Measurements from ENCODE around the gene CALHM2. TPM values are rescaled to one million over a fixed set of nuclear protein-coding genes. Genes with fewer than 3 reads are reported as not detected.

CALHM2 gene
- total and polyA plus RNA-seq, 4 donors, result 6.2 to 13.5 (median 10.2) TPM

GRCh38 chr10:103397191-103397825 is 54.9 kb downstream of the CALHM2 start:
- H3K4me1 ChIP-seq (ENCODE audit: control insufficient read depth, insufficient read depth, low read length), result peaks cover 18% of the 10 kb centered on the region
- H3K27me3 ChIP-seq (ENCODE audit: control insufficient read depth, insufficient read depth, low read length), result no peaks in the 10 kb centered on the region
- H3K4me3 ChIP-seq (ENCODE audit: low read depth, low read length), result peak overlapping the region; percentile 96
- WGBS (ENCODE audit: insufficient coverage), result 67% methylated on average over 14 of the region's 19 CpGs
- no peak overlapping the region for H3K27ac ChIP-seq (ENCODE audit: low read depth, low read length)
- H3K36me3 ChIP-seq (ENCODE audit: control insufficient read depth, insufficient read depth, low read length), result peaks cover 44% of the 10 kb centered on the region
- H3K9me3 ChIP-seq (ENCODE audit: control insufficient read depth, insufficient read depth, low read length), result no peaks in the 10 kb centered on the region
- no peak for DNase-seq (ENCODE audit: low read depth in 4 of 6, low spot score in 6 of 6)

GRCh38 chr10:103396789-103397087 is 55.4 kb downstream of the CALHM2 start:
- H3K27me3 ChIP-seq (ENCODE audit: control insufficient read depth, insufficient read depth, low read length), result no peaks in the 10 kb centered on the region
- H3K4me1 ChIP-seq (ENCODE audit: control insufficient read depth, insufficient read depth, low read length), result peaks cover 18% of the 10 kb centered on the region
- peaks cover 41% of the 10 kb centered on the region for H3K36me3 ChIP-seq (ENCODE audit: control insufficient read depth, insufficient read depth, low read length)
- WGBS (ENCODE audit: insufficient coverage), result 0% methylated on average over 7 of the region's 8 CpGs
- no peak for DNase-seq (ENCODE audit: low read depth in 4 of 6, low spot score in 6 of 6)
- H3K9me3 ChIP-seq (ENCODE audit: control insufficient read depth, insufficient read depth, low read length), result no peaks in the 10 kb centered on the region
- peak overlapping the region; percentile 35 for H3K27ac ChIP-seq (ENCODE audit: low read depth, low read length)
- H3K4me3 ChIP-seq (ENCODE audit: low read depth, low read length), result peak overlapping the region; percentile 96

Other genes starting within 250 kb of the CALHM2 start
- gene RPEL1, start 206.5 kb downstream of the CALHM2 start, total RNA-seq, result under 1 TPM in 1 of 2 donors, not detected in 1; 0.11 TPM
- under 1 TPM in 1 of 2 donors, not detected in 1; 0.32 TPM for gene RPEL1, start 206.5 kb downstream of the CALHM2 start, polyA plus RNA-seq (ENCODE audit: insufficient read length in 2 of 2)
- gene INA, start 175.2 kb downstream of the CALHM2 start, total RNA-seq, result 100 to 1,000 TPM in 1 of 2 donors, 10 to 100 TPM in 1; 55.2 to 117 TPM
- 100 to 1,000 TPM; 322 to 346 TPM for gene INA, start 175.2 kb downstream of the CALHM2 start, polyA plus RNA-seq (ENCODE audit: insufficient read length in 2 of 2)
- 10 to 100 TPM; 11.2 to 11.4 TPM for gene PCGF6, start 101.2 kb downstream of the CALHM2 start, total RNA-seq
- 10 to 100 TPM; 11.3 to 11.8 TPM for gene PCGF6, start 101.2 kb downstream of the CALHM2 start, polyA plus RNA-seq (ENCODE audit: insufficient read length in 2 of 2)
- gene TAF5, start 84.4 kb downstream of the CALHM2 start, total RNA-seq, result 1 to 10 TPM; 6.1 to 6.9 TPM
- gene TAF5, start 84.4 kb downstream of the CALHM2 start, polyA plus RNA-seq (ENCODE audit: insufficient read length in 2 of 2), result 1 to 10 TPM; 6.0 to 7.3 TPM
- 100 to 1,000 TPM; 166 to 433 TPM for gene ATP5MK, start 55.9 kb downstream of the CALHM2 start, total RNA-seq
- gene ATP5MK, start 55.9 kb downstream of the CALHM2 start, polyA plus RNA-seq (ENCODE audit: insufficient read length in 2 of 2), result 100 to 1,000 TPM; 301 to 310 TPM
- 10 to 100 TPM; 20.3 to 26.4 TPM for gene PDCD11, start 55.7 kb downstream of the CALHM2 start, total RNA-seq
- gene PDCD11, start 55.7 kb downstream of the CALHM2 start, polyA plus RNA-seq (ENCODE audit: insufficient read length in 2 of 2), result 10 to 100 TPM; 21.8 to 27.3 TPM
- under 1 TPM; 0.06 to 0.20 TPM for gene CALHM1, start 6.5 kb upstream of the CALHM2 start, total RNA-seq
- gene CALHM1, start 6.5 kb upstream of the CALHM2 start, polyA plus RNA-seq (ENCODE audit: insufficient read length in 2 of 2), result under 1 TPM; 0.22 to 0.24 TPM
- not detected for gene CALHM3, start 26.9 kb upstream of the CALHM2 start, total RNA-seq
- under 1 TPM in 1 of 2 donors, not detected in 1; 0.09 TPM for gene CALHM3, start 26.9 kb upstream of the CALHM2 start, polyA plus RNA-seq (ENCODE audit: insufficient read length in 2 of 2)
- gene NEURL1, start 41.3 kb upstream of the CALHM2 start, total RNA-seq, result 10 to 100 TPM in 1 of 2 donors, 1 to 10 TPM in 1; 7.3 to 10.9 TPM
- 10 to 100 TPM; 25.5 to 34.8 TPM for gene NEURL1, start 41.3 kb upstream of the CALHM2 start, polyA plus RNA-seq (ENCODE audit: insufficient read length in 2 of 2)